Astrocyte of the cerebellum (primary cell): ENCODE results near the gene FSD2.
A peak's percentile ranks its signal among the peaks of the same experiment; 100 is the strongest.

Source experiments
- DNase-seq: peaks from one replicate; pipeline ENCODE4 v3.0.0-alpha.2; 2011; ENCODE audit warnings: low read depth
- H3K4me3 ChIP-seq: 2 replicates; pipeline ENCODE4 v1.5.1; 2011; ENCODE audit warnings: mild to moderate bottlenecking, low read depth, low read length, moderate library complexity
- in situ Hi-C: cut with HindIII; loops from 2 replicates; pipeline ENCODE4 v1.10.0; 2017; ENCODE audit warnings: low sequenced_read_pairs
- TF ChIP-seq, protein P1 (sequence below): IDR thresholded peaks from 2 replicates; pipeline ENCODE4 v1.5.1; 2012; ENCODE audit warnings: low read length, low read depth, moderate library complexity, mild to moderate bottlenecking; ENCODE audit errors: missing control alignments

The FSD2 gene, protein sequence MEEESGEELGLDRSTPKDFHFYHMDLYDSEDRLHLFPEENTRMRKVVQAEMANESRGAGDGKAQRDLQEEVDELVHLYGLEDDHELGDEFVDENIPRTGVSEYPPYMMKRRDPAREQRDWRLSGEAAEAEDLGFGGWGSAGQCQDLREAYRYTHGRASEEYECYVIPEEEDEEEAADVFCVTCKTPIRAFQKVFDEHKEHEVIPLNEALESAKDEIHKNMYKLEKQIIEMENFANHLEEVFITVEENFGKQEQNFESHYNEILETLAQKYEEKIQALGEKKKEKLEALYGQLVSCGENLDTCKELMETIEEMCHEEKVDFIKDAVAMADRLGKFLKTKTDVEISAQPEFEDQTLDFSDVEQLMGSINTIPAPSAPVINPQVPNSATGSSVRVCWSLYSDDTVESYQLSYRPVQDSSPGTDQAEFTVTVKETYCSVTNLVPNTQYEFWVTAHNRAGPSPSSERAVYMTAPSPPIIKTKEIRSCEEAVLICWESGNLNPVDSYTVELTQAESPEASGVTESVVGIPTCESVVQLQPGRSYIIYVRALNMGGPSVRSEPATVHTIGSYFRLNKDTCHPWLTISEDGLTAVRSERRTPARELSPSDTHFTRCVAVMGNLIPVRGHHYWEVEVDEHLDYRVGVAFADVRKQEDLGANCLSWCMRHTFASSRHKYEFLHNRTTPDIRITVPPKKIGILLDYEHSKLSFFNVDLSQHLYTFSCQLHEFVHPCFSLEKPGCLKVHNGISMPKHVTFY

DNA sequence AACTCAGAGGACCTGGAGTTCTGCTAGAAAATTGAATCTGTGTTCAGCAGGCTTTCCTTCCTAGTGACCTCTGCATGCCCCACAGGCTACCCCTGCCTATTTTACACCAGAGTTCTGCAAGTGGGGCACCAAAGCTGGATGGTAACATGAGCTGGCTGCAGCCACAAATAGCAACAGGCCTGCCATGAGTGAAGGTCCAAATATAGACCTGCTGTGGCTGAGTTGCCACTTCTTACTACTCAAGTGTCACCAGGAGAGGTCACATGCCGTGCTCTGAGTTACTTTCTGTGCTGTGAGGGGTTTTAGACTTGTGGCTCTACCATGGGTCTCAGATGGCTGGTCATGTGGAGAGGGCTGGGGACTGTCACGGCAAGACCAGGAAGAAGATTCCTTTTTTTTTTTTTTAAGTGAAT, at the start of gene FSD2:
Gene FSD2, minus strand, starts transcription at position 76 of the 413 bp plus-strand sequence. CDS start 18,679 bp downstream, outside the sequence.
- no peak within 1 kb of the TSS for H3K4me3 ChIP-seq
- in situ Hi-C loops = no loop called here
- DNase-seq = no peak
- TF ChIP-seq, protein P1, sequence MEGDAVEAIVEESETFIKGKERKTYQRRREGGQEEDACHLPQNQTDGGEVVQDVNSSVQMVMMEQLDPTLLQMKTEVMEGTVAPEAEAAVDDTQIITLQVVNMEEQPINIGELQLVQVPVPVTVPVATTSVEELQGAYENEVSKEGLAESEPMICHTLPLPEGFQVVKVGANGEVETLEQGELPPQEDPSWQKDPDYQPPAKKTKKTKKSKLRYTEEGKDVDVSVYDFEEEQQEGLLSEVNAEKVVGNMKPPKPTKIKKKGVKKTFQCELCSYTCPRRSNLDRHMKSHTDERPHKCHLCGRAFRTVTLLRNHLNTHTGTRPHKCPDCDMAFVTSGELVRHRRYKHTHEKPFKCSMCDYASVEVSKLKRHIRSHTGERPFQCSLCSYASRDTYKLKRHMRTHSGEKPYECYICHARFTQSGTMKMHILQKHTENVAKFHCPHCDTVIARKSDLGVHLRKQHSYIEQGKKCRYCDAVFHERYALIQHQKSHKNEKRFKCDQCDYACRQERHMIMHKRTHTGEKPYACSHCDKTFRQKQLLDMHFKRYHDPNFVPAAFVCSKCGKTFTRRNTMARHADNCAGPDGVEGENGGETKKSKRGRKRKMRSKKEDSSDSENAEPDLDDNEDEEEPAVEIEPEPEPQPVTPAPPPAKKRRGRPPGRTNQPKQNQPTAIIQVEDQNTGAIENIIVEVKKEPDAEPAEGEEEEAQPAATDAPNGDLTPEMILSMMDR = no peak

DNA sequence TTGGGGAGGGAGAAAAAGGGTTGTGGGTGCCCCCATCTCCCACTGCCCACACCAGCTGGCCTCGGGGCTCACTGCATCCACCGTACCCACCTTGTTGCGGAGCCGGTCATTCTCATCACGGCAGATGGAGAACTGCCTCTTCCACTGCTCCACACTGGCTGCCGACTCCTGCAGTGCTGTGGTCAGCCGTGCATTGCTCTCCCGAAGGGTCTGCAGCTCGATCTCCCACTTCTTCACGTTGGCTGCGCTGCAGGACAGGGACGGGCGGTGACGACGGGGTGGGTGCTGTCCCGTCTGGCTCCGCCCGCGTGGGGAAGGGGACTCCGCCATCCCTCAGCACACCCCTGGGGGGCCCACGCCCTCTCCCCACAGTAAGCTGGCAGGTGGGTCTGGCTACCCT, 48.7 kb upstream of the FSD2 start:
- TF ChIP-seq, protein P1 = no peak
- DNase-seq = no peak
- in situ Hi-C loops = no loop called here
- H3K4me3 ChIP-seq = no peak overlapping the region

DNA sequence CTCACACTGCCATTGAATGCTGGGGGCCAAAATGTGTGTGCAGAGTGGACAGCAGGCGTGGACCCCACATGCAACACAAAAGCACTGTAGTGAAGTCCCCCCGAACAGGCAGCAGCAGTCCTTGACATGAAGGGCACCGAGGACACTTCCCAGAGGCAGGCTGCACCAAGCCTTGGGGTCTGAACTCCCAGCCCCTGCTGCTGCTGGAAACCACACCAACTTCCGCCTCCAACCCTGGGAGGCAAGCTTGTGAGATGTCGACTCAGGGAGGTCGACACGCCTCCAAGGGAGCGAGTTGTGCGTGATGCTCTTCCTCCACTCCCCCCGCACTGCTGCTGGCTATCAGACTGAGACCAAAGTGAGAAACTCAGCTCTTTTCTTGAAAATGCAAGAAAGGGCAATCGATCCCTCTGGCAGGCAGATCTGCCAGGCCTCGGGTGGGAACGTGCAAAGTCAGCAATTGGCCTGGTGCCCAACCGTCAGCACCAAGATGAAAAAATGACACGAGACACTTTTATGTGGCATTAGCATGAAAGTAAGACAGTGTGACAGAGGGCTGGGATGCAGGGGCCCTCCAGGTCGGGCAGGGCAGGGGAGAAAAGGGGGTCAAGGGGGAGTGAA, 47.2 kb upstream of the FSD2 start:
- DNase-seq = no peak
- TF ChIP-seq, protein P1 = no peak
- no peak overlapping the region for H3K4me3 ChIP-seq
- in situ Hi-C loops = no loop called here

DNA sequence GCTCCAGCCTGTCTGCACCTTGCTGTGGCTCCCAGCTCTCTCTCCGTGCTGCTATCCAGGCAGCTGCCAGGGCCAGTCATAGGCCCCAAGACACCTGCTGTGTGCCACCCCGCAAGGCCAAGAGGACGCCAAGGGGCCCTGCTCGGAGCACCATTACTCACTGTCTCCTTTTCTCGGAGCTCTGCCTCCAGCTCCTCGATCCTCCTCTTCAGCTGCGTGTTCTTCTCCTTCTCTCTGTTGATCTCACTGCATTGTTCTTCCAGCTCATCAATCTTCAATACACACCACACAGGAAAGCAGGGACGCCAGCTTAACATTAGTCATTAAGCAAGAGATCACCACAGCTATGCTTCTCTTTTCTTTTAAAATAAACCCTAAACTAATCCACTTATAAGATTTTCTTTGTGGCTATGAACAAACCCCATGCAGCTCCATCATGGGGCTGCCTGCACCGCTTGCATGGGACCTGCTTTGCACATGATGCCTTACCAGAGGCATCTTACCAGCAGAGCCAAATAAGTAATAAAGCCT, 46.2 kb upstream of the FSD2 start:
- no peak overlapping the region for H3K4me3 ChIP-seq
- in situ Hi-C loops = no loop called here
- DNase-seq = peak; percentile 91
- TF ChIP-seq, protein P1 = no peak

DNA sequence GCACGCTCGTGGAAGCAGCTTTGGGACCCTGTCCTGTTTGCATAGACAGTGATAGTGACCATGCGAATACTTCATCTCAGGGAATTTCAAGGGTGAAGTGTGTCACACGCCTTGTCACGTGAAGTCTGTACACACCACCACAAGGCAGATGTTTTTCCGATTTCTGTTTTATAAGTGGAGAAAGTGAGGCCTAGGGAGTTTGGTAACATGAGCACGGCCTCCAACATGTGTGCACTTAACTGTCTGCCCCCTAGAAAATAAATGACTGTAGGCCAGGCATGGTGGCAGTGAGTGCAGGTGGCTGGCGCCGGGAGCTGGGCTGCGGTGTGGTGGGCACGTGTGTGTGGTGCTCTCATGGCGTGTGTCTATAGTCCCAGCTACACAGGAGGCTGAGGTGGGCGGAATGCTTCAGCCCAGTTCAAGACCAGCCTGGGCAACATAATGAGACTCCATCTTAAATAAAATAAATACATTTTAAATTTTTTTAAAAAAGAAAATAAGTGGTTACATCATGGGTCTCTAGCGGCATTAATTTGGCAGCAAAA, 45.5 kb upstream of the FSD2 start:
- TF ChIP-seq, protein P1 = no peak
- in situ Hi-C loops = no loop called here
- DNase-seq = no peak
- H3K4me3 ChIP-seq = no peak overlapping the region

DNA sequence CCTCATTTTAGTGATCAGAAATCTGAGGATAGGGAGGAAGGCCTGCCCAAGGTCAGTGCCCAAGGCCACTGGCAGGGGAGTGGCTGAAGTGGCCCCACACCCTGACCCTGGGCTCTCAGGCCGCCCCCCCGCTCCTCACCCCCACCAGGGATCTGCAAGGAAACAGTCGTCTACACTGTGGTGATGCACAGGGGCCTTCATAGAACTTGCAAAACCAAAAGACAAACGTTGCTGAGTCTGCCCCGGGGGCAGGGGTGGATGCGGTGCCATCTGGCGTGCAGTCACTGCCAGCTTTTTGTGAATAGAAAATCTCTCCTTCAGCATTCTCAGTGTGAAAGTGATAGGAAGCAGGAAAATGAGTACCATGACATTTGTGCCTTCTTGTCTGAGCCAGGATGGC, 44.9 kb upstream of the FSD2 start:
- no peak for DNase-seq
- in situ Hi-C loops = no loop called here
- no peak overlapping the region for H3K4me3 ChIP-seq
- TF ChIP-seq, protein P1 = no peak
